Esophagus squamous epithelium (tissue), 5 donors: Measurements from ENCODE around the gene STK16. TPM values are rescaled to one million over a fixed set of nuclear protein-coding genes. Genes with fewer than 3 reads are reported as not detected.

Source experiments
- DNase-seq: peaks from one replicate; lab custom pipeline; 2025; lab: John Stamatoyannopoulos, UW
- H3K27ac ChIP-seq, 4 donors: fragments of 200-600 bp; sonication (generic); one replicate each; pipeline ENCODE4 v1.5.1; 2016 to 2019; ENCODE audit warnings: mild to moderate bottlenecking in 1 of 4
- H3K27me3 ChIP-seq, 4 donors: fragments of 200-600 bp; sonication (generic); 1 replicate in 3 of 4; 2 replicates in 1 of 4; pipeline versions ENCODE4 v1.5.1 to v1.6.0; 2017 to 2021; ENCODE audit warnings: antibody characterized with exemption in 1 of 4
- H3K36me3 ChIP-seq, 3 donors: fragments of 200-600 bp; sonication (generic); one replicate each; pipeline ENCODE4 v1.5.1; 2016 to 2019
- H3K4me1 ChIP-seq, 3 donors: fragments of 200-600 bp; sonication (generic); one replicate each; pipeline ENCODE4 v1.5.1; 2017 to 2019
- H3K4me3 ChIP-seq, 4 donors: fragments of 200-600 bp; sonication (generic); 1 replicate in 3 of 4; 2 replicates in 1 of 4; pipeline ENCODE4 v1.5.1; 2016 to 2019; ENCODE audit warnings: mild to moderate bottlenecking in 2 of 4, moderate library complexity in 1 of 4
- H3K9me3 ChIP-seq, 3 donors: fragments of 200-600 bp; sonication (generic); one replicate each; pipeline ENCODE4 v1.5.1; 2016 to 2019
- CTCF ChIP-seq, 6 experiments: fragments of 450-650 bp in 4 of 6; fragments of 200-600 bp in 2 of 6; sonication (generic) in 2 of 6; IDR thresholded peaks; one replicate each; pipeline ENCODE4 v1.5.1; 2016 to 2019; ENCODE audit warnings: antibody characterized with exemption in 6 of 6, mild to moderate bottlenecking in 4 of 6, moderate library complexity in 4 of 6
- POLR2A ChIP-seq, 4 donors: fragments of 450-650 bp; IDR thresholded peaks; one replicate each; pipeline ENCODE4 v1.6.1; 2017; ENCODE audit warnings: antibody characterized with exemption in 4 of 4, mild to moderate bottlenecking in 4 of 4, moderate library complexity in 3 of 4
- WGBS, 2 donors: methylation state at CpG; one replicate each; pipeline ENCODE4 v1.1.5; 2018; 5-methylcytosine and 5-hydroxymethylcytosine counted together
- intact Hi-C: fragments of 100-400 bp; cut with DNase I; formaldehyde crosslinking; loops from one replicate; pipeline ENCODE4 v1.15.0; 2022
- total RNA-seq, 4 donors: library from RNA; depleted of rRNA; stranded (reverse); fragments of >200 nt; gene quantifications; one replicate each; pipeline ENCODE4 v1.1.0, GENCODE V29; 2016
- donor health status: DM: yes; HTN: yes; CAD: no.

Gene STK16
- total RNA-seq, 4 donors from 2014 or later: 8.6 to 27.4 (median 19.3) TPM

- Histone ChIP-seq H3K9me3 (no peaks in the 10 kb centered on the region), H3K27me3 (no peaks in the 10 kb centered on the region), H3K4me3 (no peak overlapping the region), H3K4me1 (peaks cover 0 to 29% (median 10%) of the 10 kb centered on the region in 3 donors), H3K27ac (no peak overlapping the region), H3K36me3 (no peaks in the 10 kb centered on the region)
- TF ChIP-seq CTCF (IDR thresholded peaks at IDR 0.05): no peak
- no peak for TF ChIP-seq POLR2A (IDR thresholded peaks at IDR 0.05)
- 80 to 93% methylated on average over 3 to 4 of the region's 5 CpGs for WGBS, 2 donors
- DNase-seq: no peak
- intact Hi-C loops: no loop called here
Observed at GRCh38 chr2:219270055-219270372, 24.7 kb downstream of the STK16 start.

GRCh38 chr2:219271021-219271420 is 25.7 kb downstream of the STK16 start:
- 88 to 89% methylated on average over 2 of the region's 2 CpGs for WGBS, 2 donors
- TF ChIP-seq POLR2A (IDR thresholded peaks at IDR 0.05) (no peak), CTCF (IDR thresholded peaks at IDR 0.05) (no peak)

GRCh38 chr2:219272356-219272755 is 27.1 kb downstream of the STK16 start:
- Histone ChIP-seq H3K27ac (no peak overlapping the region), H3K4me3 (no peak overlapping the region), H3K4me1 (peaks cover 0 to 39% (median 13%) of the 10 kb centered on the region in 3 donors), H3K27me3 (no peaks in the 10 kb centered on the region), H3K36me3 (no peaks in the 10 kb centered on the region), H3K9me3 (no peaks in the 10 kb centered on the region)
- DNase-seq: no peak
- no peak for TF ChIP-seq CTCF (IDR thresholded peaks at IDR 0.05)
- no peak for TF ChIP-seq POLR2A (IDR thresholded peaks at IDR 0.05)
- 80 to 84% methylated on average over 1 to 4 of the region's 4 CpGs for WGBS, 2 donors
- intact Hi-C loops: no loop called here

More at GRCh38 chr2:219271021-219271420, 25.7 kb downstream of the STK16 start:
- no peaks in the 10 kb centered on the region for H3K36me3 ChIP-seq
- intact Hi-C loops: no loop called here
- DNase-seq: no peak
- H3K27me3 ChIP-seq: no peaks in the 10 kb centered on the region
- H3K27ac ChIP-seq: no peak overlapping the region
- no peaks in the 10 kb centered on the region for H3K9me3 ChIP-seq
- peaks cover 0 to 30% (median 10%) of the 10 kb centered on the region in 3 donors for H3K4me1 ChIP-seq
- H3K4me3 ChIP-seq: no peak overlapping the region

GRCh38 chr2:219272995-219273394 is 27.7 kb downstream of the STK16 start:
- Histone ChIP-seq H3K9me3 (no peaks in the 10 kb centered on the region), H3K4me1 (peaks cover 6 to 45% (median 18%) of the 10 kb centered on the region in 3 donors), H3K27me3 (no peaks in the 10 kb centered on the region), H3K4me3 (no peak overlapping the region), H3K36me3 (no peaks in the 10 kb centered on the region), H3K27ac (no peak overlapping the region)
- intact Hi-C loops: no loop called here
- DNase-seq: no peak
- no peak for TF ChIP-seq CTCF (IDR thresholded peaks at IDR 0.05)
- no peak for TF ChIP-seq POLR2A (IDR thresholded peaks at IDR 0.05)
- WGBS, 2 donors: 60 to 64% methylated on average over 2 of the region's 2 CpGs

- peak overlapping the region; percentile 85 to 91 (median 90) for H3K27ac ChIP-seq
- no peaks in the 10 kb centered on the region for H3K27me3 ChIP-seq
- no peaks in the 10 kb centered on the region for H3K9me3 ChIP-seq
- peaks cover 13 to 54% (median 27%) of the 10 kb centered on the region in 3 donors for H3K4me1 ChIP-seq
- DNase-seq: no peak
- TF ChIP-seq CTCF (IDR thresholded peaks at IDR 0.05): no peak
- no peak for TF ChIP-seq POLR2A (IDR thresholded peaks at IDR 0.05)
- WGBS, 2 donors: 17 to 78% methylated on average over 1 to 3 of the region's 3 CpGs
- H3K36me3 ChIP-seq: no peaks in the 10 kb centered on the region
- no peak overlapping the region for H3K4me3 ChIP-seq
- intact Hi-C loops: no loop called here
Observed at GRCh38 chr2:219273937-219274336, 28.7 kb downstream of the STK16 start.
